Pons (tissue), 1 donor: ENCODE measurements around the gene SLC38A1.

ENCODE experiments used
- DNase-seq: peaks from one replicate; pipeline ENCODE4 v3.0.0-alpha.2; 2016; ENCODE audit warnings: low spot score

SLC38A1 gene

GRCh38 chr12:46230983-46231382 lies 37.9 kb downstream of the SLC38A1 start:
- no peak for DNase-seq

GRCh38 chr12:46230306-46230705 lies 38.5 kb downstream of the SLC38A1 start:
- DNase-seq = no peak

GRCh38 chr12:46227616-46228015 lies 41.2 kb downstream of the SLC38A1 start:
- DNase-seq = no peak

- peak; percentile 61 for DNase-seq
These were observed 44.5 kb downstream of the SLC38A1 start for GRCh38 chr12:46224386-46224785.

GRCh38 chr12:46223047-46223446 lies 45.8 kb downstream of the SLC38A1 start:
- DNase-seq = no peak

- DNase-seq = no peak
These were observed 46.2 kb downstream of the SLC38A1 start for GRCh38 chr12:46222636-46223035.

GRCh38 chr12:46221255-46222128 lies 47.4 kb downstream of the SLC38A1 start:
- no peak for DNase-seq

GRCh38 chr12:46219877-46220655 lies 48.8 kb downstream of the SLC38A1 start:
- DNase-seq = peak; percentile 55

- DNase-seq = no peak
These were observed 49.5 kb downstream of the SLC38A1 start for GRCh38 chr12:46219132-46219876.

GRCh38 chr12:46218322-46219095 lies 50.3 kb downstream of the SLC38A1 start:
- no peak for DNase-seq

GRCh38 chr12:46217541-46218321 lies 51.1 kb downstream of the SLC38A1 start:
- peak; percentile 78 for DNase-seq

- DNase-seq = no peak
These were observed 54.0 kb downstream of the SLC38A1 start for GRCh38 chr12:46214668-46215436.

- DNase-seq = no peak
These were observed 56.5 kb downstream of the SLC38A1 start for GRCh38 chr12:46212108-46212982.

GRCh38 chr12:46210873-46211439 lies 57.9 kb downstream of the SLC38A1 start:
- DNase-seq = no peak

GRCh38 chr12:46209914-46210872 lies 58.6 kb downstream of the SLC38A1 start:
- no peak for DNase-seq

- DNase-seq = peak; percentile 52
These were observed 59.7 kb downstream of the SLC38A1 start for GRCh38 chr12:46209170-46209569.

GRCh38 chr12:46208370-46208769 lies 60.5 kb downstream of the SLC38A1 start:
- DNase-seq = no peak
